Ramos (cell line): ENCODE measurements around the gene EI24.
"Not testable (repeated sequence)": the region's sequence is repeated elsewhere in the genome, so short reads cannot be mapped to it uniquely, and the experiment has no call there.

Experiments
- in situ Hi-C: fragments of 300-500 bp; cut with MboI; formaldehyde crosslinking; loops from one replicate; pipeline ENCODE4 v1.14.3; 2022; ENCODE audit warnings: low sequenced_read_pairs; ENCODE audit not compliant: unreplicated experiment

The EI24 gene

GRCh38 chr11:125568970-125569914 lies at the start of gene EI24:
Gene EI24, plus strand, starts transcription at chr11:125569477. Its CDS starts 3,051 bp downstream, at chr11:125572528.
- in situ Hi-C loops: no loop called here

DNA sequence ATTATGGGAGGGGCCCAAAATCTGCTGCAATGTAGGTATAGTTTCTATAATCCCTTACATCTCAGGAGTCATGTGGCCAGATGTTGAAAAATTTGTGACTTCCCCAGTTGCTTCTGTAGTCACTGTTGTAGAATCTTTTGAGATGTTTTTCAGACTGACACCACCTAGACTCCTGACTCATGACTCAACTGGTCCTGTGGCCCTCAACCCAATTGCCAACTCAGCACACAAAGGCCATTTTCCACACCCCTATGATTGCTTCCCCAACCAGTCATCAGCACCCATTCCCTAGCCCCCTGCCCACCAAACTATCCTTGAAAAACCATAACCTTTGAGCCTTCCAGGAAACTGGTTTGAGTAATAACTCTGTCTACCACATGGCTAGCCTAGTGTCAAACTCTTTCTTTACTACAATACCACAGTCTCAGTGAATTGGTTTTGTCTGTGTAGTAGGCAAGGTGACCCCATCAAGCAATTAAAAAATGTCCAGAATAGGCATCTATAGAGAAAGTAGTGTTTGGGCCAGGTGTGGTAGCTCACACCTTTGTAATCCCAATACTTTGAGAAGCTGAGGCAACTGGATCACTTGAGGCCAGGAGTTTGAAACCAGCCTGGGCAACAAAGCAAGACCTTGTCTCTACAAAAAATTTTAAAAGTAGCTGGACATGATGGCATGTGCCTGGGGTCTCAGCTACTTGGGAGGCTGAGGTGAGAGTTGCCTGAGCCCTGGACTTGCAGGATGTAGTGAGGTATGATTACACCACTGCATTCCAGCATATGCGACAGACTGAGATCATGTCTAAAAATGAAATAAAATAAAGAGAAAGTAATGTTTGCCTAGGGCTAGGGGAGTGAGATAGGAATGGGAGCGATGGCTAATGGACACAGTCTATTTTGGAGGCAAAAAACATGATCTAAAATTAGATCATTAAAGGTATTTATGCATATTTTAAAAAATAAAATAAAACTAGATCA lies 49.1 kb upstream of the EI24 start:
- in situ Hi-C loops: no loop called here

GRCh38 chr11:125525303-125525702 lies 44.0 kb upstream of the EI24 start:
- in situ Hi-C loops: no loop called here

DNA sequence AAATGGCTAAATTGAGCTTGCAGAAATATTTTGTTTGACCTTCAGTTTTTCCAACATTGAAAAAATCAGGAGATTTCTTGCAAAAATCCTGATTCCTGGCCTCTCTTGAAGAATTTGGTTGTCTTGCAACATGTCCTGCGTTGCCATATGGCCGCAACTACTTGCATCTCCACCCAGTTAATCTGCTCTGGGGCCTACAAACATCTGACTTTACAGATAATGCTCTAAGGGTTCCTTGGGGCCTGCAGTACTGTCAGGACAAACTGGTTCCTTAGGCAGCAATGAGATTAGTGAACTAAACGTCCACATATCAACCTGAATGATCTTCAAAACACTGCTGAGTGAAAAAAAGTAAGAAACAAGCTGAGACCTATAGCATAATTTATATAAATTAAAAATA lies 36.6 kb upstream of the EI24 start:
- in situ Hi-C loops: no loop called here

DNA sequence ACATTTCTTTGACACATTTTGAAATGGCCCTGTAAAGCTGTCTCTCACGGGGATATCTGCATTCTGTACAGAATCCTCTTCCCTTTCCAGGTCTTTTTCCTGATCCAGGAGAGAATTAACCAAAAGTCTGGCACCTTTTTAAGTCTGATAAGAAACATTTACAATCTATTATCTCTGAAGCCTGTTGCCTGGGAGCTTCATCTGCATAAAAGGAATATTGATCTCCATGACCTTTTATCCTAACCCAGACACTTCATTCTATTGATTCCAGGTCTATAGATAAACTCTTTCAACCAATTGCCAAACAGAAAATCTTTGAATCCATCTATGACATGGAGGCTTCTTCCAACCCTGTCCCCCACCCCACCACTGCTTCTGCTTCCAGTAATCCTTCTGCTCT lies 33.7 kb upstream of the EI24 start:
- in situ Hi-C loops: no loop called here

DNA sequence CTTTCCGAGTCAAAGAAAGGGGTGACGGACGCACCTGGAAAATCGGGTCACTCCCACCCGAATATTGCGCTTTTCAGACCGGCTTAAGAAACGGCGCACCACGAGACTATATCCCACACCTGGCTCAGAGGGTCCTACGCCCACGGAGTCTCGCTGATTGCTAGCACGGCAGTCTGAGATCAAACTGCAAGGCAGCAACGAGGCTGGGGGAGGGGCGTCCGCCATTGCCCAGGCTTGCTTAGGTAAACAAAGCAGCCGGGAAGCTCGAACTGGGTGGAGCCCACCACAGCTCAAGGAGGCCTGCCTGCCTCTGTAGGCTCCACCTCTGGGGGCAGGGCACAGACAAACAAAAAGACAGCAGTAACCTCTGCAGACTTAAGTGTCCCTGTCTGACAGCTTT lies 32.4 kb upstream of the EI24 start:
- in situ Hi-C loops: not testable (repeated sequence)

DNA sequence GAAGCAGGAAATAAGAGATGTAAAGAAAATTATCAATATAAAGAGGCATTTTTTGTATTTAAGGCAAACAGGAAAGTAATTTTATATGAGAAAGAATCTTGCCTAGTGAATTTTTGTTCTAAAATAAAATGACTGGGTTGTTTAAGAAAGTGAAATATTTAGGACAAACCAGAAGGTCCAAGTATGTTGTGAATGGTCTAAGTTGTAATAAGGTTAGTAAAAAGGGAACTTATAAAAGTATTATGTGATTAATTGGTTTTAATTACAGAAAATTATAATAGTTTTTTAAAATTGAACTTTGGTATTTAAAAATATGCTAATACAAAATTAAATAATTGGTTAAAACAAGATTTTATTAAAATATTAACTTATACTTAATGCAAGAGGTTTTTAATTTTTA lies 26.6 kb upstream of the EI24 start:
- in situ Hi-C loops: no loop called here

- in situ Hi-C loops: no loop called here
These were observed 18.5 kb upstream of the EI24 start for GRCh38 chr11:125550780-125551179.

- in situ Hi-C loops: no loop called here
These were observed 17.4 kb upstream of the EI24 start for GRCh38 chr11:125551835-125552342.

- in situ Hi-C loops: no loop called here
These were observed 16.4 kb upstream of the EI24 start for GRCh38 chr11:125552927-125553326.

DNA sequence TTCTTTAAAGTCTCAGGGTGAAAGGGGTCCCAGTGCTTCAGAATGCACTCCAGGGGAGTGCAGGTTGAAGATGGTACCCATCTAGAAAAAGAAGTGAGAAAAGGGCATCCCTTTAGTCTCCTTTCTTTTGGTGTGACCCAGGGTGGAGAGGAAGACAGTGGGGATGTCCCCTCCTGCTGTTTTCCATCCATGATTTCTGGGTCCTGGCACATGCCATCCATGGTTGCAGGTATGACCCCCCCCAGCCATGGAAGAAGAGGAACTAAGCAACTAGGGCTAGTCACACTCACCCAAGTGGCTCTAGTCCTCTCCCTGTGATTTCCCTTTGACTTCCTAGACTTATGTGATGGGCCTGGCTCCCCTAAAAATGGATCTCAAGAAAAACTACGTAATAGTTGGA lies 15.9 kb upstream of the EI24 start:
- in situ Hi-C loops: no loop called here

- in situ Hi-C loops: no loop called here
These were observed 15.2 kb upstream of the EI24 start for GRCh38 chr11:125554038-125554437.

- in situ Hi-C loops: no loop called here
These were observed 9.4 kb upstream of the EI24 start for GRCh38 chr11:125559888-125560287.

DNA sequence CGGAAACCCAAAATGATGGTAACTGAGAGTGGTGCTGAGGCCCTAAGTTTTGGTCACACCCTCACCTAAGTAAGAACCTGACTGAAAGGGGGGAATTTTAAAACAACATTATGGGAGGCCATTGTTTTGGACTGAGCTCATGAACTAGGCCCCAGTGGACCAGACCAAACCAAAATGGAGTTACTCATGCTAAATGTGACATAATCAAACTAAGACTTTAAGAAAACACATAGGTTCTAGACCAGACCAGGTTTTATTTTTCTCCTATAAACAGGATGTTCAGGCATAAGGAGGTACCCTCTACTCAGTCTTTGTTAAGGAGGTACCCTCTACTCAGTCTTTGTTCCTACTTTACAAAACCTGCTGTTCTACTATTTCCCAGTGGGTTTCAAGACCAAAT lies 7.4 kb upstream of the EI24 start:
- in situ Hi-C loops: no loop called here

- in situ Hi-C loops: no loop called here
These were observed 6.8 kb upstream of the EI24 start for GRCh38 chr11:125562430-125562829.

- in situ Hi-C loops: no loop called here
These were observed 4.9 kb upstream of the EI24 start for GRCh38 chr11:125564357-125564756.

DNA sequence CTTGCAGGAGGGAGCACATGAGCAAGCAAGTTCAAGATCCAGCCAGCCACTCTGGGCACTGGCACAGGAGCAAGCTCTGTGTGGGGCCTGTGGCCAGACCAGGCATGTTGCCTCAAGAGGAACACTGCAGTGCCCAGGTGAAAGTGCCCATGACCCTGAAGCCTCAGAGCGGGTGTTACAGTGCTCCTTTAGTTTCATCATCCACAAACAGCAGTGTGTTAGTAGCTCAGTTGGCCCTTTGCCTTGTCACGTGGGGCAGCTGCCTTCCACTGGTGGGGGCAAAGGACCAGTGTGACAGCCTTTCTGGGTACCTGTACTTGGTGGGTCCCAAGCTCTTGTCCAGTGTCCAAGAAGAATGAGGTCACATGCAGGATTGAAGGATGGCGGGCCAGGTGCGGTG lies 3.0 kb upstream of the EI24 start:
- in situ Hi-C loops: no loop called here

GRCh38 chr11:125569915-125570621 lies 791 bp downstream of the EI24 start:
- in situ Hi-C loops: no loop called here

DNA sequence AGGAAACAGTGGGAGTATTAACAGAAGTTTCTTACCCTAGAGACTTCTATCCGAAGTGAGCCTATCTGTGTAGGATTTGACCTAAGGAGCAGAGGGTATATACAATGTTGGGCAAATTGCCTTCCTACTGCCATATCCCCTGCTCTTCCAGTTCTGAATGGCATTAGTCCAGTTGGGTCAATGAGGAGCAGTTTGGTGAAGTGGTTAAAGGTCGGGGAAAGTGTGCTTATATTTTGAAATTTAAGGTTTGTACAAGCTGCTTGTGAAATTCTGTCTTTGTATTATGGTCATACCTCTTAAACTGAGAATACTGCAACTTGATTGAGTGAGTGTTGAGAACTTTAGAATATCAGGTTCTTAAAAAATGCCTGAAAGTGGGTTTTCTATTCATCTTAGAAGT lies 1.7 kb downstream of the EI24 start:
- in situ Hi-C loops: no loop called here

DNA sequence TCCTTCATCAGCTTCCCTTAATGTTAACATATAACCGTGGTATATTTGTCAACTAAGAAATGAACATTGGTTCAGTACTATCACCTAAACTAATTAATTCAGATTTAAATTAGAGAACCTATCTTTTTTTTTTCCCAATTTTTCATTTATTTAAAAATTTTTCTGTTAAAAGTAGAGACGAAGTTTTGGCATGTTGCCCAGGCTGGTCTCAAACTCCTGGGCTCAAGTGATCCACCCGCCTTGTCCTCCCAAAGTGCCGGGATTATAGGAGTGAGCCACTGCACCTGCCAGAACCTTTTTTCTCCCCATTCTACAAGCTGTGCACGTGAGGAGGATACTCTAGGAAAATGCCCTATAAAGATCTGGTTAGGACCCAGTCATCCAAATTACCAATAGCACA lies 3.6 kb downstream of the EI24 start:
- in situ Hi-C loops: no loop called here
